Jurkat, Clone E6-1 (cell line): ENCODE measurements around the gene OR5AP2. TPM values are rescaled to one million over a fixed set of nuclear protein-coding genes. Genes with fewer than 3 reads are reported as not detected.
"Not testable (repeated sequence)": the region's sequence is repeated elsewhere in the genome, so short reads cannot be mapped to it uniquely, and the experiment has no call there.

Source experiments
- DNase-seq: peaks from one replicate; pipeline ENCODE4 v3.0.0-alpha.2; 2011; ENCODE audit warnings: low read depth, low spot score
- H3K4me3 ChIP-seq: 2 replicates; pipeline ENCODE4 v1.5.1; 2011; ENCODE audit warnings: mild to moderate bottlenecking, low read length, control low read depth, moderate library complexity
- polyA plus RNA-seq: library from polyadenylated mRNA; unstranded; fragments of >200 nt; gene quantifications from one replicate; pipeline ENCODE4 v1.2.1, GENCODE V29; 2012; ENCODE audit warnings: missing spikeins; ENCODE audit not compliant: insufficient read length, insufficient read depth

OR5AP2 gene
- not detected for polyA plus RNA-seq

- no peak within 1 kb of the TSS for H3K4me3 ChIP-seq
- no peak for DNase-seq
Measured at GRCh38 chr11:56642339-56642738, at the start of gene OR5AP2. Gene OR5AP2, minus strand, starts transcription at chr11:56642439. Its CDS starts 0 bp downstream, at chr11:56642439.

- not testable (repeated sequence) for H3K4me3 ChIP-seq, DNase-seq
Measured at GRCh38 chr11:56691179-56691578, 48.9 kb upstream of the OR5AP2 start.

DNA sequence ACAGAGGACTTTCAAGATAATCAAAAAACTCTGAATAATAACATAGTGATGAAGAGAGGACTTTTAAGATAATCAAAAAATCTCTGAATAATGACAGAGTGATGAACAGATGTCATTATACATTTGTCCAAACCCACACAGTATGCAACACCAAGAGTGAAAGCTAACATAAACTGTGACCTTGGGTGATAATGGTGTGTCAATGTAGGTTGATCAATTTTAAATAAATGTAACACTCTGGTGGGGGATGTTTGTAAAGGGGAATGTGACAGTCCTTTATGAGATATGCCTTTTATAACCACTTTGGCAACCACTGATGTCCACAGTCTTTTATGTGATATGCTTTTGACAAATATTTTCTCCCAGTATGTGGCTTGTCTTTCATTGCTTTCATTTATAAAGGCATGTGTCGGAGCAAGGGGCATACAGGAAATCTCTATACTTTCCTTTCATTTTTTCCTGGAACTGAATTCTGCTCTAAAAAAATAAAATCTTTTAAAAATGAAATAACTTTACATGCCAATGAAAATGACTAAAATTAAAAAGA lies 46.4 kb upstream of the OR5AP2 start:
- no peak overlapping the region for H3K4me3 ChIP-seq
- DNase-seq, result no peak

DNA sequence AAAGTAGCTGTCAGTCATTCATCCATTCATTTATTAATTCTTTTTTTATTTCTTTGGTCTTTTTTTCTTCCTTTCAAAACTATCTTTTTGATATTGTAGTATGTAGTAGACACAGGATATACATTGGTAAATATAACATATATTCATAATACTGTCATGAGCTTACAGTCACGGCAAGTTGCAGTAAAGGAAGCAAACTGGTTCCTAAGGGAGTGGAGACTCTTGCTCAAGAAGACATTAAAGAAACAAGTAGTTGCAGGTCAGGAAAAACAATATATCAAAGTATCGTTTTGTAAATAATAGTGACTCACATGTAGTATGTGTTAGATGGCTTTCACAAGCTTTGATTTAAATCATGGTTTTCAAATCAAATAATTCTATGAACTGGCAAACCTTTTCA lies 28.7 kb upstream of the OR5AP2 start:
- no peak overlapping the region for H3K4me3 ChIP-seq
- no peak for DNase-seq

- no peak for DNase-seq
- no peak within 1 kb of the TSS for H3K4me3 ChIP-seq
Measured at GRCh38 chr11:56663386-56663785, 21.1 kb upstream of the OR5AP2 start, which contains the start of gene OR5AR1. Gene OR5AR1, plus strand, starts transcription at chr11:56663686. Its CDS starts 0 bp downstream, at chr11:56663686.

GRCh38 chr11:56659755-56660154 lies 17.5 kb upstream of the OR5AP2 start:
- no peak for DNase-seq
- no peak overlapping the region for H3K4me3 ChIP-seq

GRCh38 chr11:56637500-56637899 lies 4.7 kb downstream of the OR5AP2 start:
- no peak overlapping the region for H3K4me3 ChIP-seq
- DNase-seq, result no peak

DNA sequence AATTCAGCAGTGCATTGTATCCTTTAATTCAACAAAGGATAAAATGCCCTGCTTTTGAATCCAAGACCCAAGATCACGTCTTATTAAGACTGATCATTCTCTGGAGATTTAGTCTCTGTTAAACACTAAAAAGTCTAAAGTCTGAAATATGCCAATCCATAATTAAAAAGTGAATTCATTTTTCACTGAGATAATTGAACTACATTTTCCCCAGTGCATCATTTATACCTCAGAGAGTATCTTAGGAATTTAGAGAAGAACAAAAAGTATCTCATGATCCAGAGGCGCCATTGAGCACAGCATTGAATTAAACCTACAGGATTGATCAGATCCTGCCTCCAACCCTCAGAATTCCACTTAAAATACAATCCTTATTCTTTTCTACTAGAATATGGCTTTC lies 5.4 kb downstream of the OR5AP2 start:
- H3K4me3 ChIP-seq, result no peak overlapping the region
- no peak for DNase-seq

DNA sequence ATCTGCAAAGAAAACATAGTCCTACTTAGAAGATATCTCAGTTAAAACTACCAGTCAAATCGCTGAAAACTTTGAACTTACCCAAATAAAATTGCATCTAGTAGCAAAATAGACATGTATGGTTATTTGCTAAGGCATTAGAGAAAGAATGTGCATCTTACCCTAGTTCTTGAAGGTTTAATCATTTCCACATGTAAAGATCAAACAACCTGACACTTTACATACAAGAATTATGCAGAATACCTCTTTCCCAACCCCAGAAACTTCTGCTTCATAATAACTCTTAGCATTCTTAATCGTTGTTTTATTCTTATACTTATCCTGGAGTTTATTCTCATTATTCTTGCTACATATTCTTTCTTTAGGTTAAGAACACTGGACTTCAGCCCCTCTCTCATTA lies 9.9 kb downstream of the OR5AP2 start:
- H3K4me3 ChIP-seq, result no peak overlapping the region
- no peak for DNase-seq

- H3K4me3 ChIP-seq, result no peak overlapping the region
- DNase-seq, result no peak
Measured at GRCh38 chr11:56625946-56626345, 16.3 kb downstream of the OR5AP2 start.

DNA sequence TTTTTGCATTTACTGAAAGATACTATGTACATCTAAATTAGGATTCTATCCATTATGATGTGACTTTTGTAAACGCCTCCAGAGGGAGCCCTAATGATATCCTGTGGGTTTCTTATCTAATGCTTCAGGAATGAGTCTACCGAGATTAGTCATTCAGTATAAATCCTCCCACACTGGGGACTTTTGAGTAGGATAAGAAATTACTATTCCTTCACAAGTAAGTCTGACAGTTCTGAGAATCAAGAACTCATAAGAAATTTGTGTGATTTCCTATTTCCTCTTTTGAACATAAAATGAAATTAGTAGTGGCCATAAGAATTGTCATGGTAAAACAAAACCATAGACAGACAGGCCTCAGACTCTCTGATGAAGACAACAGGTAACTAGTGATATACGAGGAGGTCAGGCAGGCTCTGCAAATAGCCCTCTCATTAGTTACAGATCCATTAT lies 17.6 kb downstream of the OR5AP2 start:
- peak; percentile 37 for DNase-seq
- H3K4me3 ChIP-seq, result no peak overlapping the region

DNA sequence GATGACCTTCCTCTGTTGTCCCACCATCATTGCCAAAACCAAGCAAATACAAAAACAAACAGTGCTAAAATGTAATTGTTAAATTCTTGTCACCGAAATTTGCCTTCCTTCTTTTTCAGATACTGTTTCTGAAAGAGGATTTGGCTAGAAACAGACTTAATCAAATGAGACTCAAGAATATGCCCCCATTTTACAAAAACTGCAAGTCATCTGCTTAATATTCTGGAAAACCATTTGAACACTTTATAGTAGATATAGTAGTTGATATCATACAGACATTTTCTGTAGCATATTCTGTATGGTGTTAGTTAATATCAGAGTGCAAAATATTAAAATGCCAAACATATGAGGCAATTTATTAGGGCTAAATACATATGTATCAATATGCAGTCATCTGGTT lies 31.1 kb downstream of the OR5AP2 start:
- H3K4me3 ChIP-seq, result no peak overlapping the region
- DNase-seq, result no peak

DNA sequence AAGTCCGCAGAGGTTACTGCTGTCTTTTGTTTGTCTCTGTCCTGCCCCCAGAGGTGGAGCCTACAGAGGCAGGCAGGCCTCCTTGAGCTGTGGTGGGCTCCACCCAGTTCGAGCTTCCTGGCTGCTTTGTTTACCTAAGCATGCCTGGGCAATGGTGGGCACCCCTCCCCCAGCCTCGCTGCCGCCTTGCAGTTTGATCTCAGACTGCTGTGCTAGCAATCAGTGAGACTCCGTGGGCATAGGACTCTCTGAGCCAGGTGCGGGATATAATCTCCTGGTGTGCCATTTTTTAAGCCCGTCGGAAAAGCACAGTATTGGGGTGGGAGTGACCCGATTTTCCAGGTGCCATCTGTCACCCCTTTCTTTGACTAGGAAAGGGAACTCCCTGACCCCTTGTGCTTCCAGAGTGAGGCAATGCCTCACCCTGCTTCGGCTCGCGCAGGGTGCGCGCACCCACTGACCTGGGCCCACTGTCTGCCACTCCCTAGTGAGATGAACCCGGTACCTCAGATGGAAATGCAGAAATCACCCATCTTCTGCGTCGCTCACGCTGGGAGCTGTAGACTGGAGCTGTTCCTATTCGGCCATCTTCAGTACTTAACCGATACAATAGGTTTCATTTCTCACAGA lies 50.0 kb downstream of the OR5AP2 start:
- DNase-seq, H3K4me3 ChIP-seq: not testable (repeated sequence)
